GM18873 (cell line): Measurements from ENCODE around the gene DCUN1D3.

ENCODE experiments used
- ATAC-seq: cut with Tn5 transposase; IDR thresholded peaks from one replicate; pipeline ENCODE4 v1.9.1; 2021; ENCODE audit warnings: mild to moderate bottlenecking, moderate library complexity, moderate number of reproducible peaks; ENCODE audit not compliant: unreplicated experiment, low FRiP score

The DCUN1D3 gene

DNA sequence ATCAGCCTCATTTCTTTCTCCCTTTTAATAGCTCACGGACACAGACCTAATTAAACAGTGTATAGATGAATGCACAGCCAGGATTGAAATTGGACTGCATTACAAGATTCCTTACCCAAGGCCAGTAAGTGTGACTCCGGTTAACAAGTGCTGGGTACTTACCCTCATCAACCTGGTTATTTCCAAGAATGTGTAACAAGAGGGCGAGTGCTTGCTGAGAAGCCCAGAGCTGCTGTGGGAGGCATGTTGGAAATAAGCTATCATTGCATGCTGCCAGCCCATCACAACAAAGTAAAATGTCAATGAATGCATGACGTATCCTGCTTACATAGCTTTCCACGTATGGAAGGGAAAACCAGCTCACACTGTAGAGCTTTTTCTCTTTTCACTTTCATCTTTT, 19.9 kb upstream of the DCUN1D3 start:
- ATAC-seq: no peak

DNA sequence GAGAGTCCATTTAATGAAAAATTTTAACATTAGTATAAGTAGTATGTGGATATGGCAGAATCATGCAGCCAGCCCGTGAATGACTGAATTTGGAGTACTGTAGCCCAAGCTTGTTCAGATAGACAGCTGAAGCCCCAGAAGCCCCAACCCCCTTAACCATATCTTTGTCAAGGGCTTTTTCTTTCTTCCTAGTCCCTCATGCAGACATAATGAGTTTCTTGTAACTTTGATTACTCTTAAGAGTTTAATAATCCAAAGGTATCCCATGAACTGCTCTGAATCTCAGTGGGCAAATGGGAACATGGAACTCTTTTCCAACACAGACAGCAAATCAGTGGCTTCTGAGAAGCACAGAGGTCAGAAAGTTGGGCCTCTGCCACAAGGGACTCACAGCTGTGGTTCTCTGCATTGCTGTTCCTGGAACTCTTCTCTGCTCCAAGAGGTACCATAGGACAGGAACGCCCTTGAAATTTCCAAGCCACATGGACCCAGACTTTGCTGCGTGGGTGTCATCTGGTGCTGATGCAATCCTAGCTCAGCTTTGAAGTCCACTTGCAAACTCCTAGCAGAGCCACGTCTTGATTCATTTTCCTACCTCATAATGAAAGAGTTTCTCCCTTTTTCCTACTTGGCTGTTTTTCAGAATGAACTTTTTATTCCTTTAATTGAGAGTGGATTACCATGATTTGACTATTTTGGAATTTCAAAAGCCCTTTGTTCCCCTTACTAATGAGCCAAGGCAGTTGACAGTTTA, 18.5 kb upstream of the DCUN1D3 start:
- ATAC-seq: no peak

DNA sequence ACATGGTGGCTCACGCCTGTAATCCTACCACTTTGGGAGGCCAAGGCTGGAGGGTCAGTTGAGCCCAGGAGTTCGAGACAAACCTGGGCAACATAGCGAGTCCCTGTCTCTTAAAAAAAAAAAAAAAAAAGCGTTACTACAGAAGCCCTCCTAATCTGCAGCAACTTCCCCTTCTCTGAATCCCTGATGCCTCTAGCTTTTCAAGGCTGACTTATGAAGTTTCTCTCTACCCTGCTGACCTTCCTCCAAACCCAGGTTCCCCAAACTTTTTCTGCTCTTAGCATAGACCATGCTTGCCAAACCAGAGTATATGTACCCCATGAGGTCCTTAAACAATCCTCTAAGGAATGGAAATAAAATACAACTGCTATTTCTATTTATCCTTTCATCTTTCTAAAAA, 16.8 kb upstream of the DCUN1D3 start:
- ATAC-seq: no peak

DNA sequence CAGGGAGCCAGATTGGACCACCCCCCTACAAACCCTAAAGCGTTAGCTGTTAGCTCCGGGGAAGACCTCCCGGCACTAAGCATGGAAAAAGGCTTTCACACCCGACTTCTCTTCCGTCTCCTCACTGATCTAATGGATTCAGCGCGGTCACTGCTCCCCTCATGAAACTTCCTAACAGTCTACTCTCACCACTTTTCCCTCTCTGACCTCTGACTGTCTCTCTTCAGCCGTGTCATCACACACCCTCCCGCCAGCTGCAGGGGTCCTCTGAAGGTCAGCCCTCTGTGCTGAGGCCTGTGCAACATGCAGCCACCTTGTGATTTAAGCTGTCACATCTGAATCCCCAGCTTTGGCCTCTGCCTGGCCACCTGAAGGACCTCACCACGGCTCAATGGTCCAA, 16.1 kb upstream of the DCUN1D3 start:
- no peak for ATAC-seq

DNA sequence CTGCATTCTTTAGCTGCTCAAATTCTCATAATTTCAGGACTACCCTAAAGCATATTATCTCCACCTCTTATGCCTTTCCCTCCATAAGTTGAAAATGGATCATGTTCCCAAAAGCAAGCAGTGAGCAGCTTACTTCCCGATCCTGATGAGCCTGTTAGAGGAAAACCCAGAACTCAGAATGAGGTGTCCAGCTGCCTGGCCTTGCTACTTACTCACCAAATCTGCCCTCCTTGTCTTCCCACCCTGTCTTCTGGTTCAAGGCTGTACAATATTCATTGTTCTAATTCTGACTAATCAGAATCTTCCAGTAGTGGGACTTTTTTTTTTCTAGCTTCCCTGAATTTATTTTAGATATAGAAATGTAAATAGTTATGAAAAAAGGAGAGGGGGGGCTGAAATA, 11.2 kb upstream of the DCUN1D3 start:
- ATAC-seq: no peak

DNA sequence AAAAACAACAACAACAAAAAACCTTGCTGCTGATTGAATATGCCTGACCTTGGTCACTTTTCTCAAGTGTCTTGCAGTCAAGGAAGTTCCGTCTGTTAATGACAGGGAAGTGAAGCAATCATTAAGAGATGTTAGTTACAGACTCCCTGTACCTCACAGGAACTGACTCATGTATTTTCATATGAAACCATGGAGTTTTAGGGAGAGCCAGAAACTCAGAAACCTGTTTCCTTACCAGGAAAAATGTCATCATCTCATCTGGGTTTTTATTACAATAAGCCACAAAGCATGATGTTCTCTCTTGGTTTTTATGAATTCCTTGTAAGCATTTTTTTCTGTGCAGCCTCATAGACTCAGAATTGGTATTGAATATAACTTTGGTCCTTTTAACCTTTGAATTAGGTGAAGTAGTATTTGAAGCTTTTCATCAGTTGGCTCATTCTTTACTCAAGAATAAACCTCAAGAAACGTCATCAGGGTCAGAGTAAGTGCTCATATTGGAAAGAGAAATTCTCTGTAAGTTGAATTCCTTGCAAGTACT, 10.7 kb upstream of the DCUN1D3 start:
- no peak for ATAC-seq

DNA sequence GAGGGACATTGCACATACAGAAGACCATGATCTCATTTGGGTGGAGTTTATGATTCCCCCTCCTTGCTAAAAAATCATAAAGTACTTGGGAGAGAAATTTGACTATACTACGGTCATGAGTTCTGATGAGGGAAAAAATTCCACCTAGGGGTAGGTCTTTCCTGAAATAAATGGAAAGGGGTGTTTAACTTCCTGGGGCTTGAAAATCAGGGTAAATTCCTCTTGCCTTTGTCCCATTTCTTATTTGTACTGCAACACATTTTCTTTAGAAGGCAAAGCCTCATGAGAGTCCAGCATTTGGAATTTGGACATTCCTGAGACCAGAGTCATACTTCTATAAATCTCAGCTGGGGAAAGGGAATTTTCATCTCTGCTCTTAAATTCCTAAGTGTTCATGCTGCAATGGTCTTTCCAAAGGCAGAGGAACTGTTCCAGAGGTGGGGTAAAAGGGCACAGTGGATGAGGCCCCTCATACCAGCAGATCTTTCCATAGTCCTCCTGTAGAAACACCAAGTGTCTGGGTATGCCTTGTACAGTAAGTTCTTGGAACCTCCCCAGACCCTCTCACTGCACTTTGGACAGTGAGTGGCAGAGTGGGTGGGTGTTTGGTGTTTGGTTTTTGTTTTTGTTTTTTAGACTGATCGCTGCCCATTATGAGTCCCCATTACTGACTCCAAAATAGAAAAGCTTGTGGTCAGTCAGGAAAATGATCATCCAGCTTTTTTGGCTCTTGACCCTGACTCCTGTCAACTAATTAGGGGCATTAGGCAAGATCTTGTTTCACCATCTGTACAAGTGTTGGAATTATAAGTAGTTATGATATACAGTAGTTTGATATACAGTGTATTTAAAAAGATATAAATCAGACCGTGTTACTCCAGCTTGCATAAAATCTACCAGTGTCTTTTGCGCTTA, 6.4 kb upstream of the DCUN1D3 start:
- ATAC-seq: no peak

DNA sequence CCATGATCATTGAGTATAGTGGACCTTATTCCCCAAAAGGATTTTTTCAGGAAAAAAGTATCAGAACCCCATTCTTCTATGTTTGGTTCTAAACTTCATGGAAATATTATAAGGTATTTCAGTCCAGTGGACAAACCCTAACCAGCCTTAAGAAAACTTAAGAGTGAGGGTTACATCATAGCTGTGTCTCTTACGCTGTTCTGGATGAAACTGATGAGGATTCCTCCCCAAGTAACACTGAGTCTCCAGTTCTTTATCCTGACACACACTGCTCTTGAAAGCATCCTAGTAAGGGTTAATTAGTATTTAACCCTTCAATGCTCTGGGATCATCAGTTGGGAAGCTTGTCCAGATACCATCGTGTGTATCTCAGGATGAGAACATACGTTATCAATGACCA, 5.4 kb upstream of the DCUN1D3 start:
- no peak for ATAC-seq

DNA sequence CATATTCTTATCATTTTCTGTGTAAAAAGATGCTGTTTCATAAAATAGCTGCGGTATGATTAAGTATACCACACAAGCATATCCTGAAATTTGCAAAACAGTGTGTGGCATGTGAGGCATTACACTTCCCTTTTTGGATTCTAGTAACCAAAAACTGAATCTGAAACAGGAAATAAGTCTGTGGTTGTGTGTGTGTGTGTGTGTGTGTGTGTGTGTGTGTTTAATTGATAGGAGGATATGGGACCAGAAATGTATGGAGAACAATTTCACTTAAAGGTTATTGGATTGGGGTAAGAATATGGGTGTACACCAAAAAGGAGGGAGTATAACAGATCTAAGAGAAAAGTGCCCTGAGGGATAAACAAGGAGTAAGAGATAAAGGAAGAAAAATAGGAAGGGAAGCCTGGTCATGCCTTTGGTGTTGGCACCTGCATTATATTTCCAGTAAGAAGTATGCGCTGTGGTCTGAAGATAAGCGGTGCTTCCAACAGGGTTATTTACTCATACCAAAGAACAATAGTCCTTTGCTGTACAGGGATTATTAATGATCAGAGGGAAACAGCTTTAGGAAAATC, 4.4 kb upstream of the DCUN1D3 start:
- ATAC-seq: no peak

DNA sequence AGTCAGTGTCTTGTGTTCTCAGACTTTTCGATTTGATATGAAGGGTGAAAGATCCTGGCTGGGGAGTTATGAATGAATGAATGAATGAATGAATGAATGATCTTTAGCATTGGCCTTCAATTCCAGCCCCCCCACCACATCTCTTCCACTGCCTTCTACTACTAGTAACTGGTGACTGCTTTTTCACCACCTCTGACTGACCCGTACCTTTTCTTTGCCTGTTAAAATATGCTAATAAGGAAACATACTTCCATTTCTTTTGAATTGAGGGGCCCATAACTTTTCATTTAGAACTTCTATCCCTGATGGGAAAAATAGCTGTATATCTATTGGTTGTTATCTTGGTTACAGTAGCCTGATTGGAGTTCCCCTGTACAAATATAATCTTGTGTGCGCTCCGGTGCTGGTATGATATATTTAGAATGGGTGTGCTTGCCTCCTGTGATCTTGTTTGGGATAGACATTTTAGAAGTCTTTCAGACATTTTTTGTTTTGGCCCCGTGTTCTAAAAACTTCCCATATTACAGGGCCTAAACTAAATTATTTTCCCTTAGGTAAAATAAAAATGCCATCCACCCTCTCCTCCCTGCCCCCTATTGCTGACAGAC, 3.8 kb upstream of the DCUN1D3 start:
- no peak for ATAC-seq

DNA sequence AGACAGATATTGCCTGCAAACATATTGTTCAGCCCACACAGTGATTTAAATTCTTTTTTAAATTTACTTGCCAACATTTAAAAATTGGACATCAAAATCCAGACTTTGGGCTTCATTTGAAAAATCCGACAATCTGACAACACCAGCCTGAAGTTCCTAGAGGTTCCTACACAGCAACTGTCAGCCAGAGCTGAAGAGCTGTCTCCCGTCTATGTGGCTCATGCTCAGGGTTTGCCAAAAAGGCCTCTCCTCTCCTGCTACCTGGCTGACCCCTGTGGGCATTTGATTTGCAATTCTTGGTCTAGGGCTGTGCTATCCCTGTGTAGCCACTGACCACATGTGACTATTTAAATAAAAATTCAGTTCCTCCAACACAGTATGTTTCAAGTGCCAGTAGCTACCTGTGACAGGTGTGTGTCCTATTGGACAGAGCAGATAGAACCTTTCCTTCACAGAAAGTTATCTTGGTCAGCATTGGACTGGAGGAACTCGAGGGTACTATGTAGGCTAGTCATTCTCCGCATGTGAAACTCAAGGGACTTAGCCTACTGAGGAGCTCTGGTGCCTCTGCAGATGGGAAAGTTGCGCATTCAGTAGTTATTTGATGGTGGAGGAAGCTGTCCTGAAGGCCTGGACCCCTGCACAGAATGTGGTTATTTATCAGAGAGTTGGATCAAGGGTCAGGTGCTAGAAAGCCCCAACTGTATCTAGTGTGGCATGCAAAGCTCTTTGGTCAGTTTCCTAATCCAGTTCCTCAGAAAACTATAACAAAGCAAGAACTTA, 3.1 kb upstream of the DCUN1D3 start:
- ATAC-seq: no peak

DNA sequence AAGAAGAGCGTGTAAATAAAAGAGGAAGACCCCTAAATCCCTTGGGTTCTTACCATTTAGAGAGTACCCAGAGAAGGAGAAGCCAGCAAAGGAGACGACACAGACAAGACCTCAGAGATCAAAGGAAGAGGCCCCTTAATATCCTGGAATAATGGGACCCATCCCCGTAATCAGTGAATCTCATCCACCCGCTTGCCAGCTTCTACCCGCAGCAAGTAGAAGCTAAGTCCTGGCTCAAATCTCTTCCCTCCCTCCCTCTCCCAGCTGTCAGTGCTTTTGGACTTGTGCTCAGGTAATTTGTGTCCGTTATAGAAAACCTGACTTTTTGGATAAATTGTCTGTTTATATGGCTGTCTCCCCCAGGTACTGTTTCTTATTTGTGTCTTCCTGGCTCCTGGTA, 2.3 kb upstream of the DCUN1D3 start:
- ATAC-seq: no peak

DNA sequence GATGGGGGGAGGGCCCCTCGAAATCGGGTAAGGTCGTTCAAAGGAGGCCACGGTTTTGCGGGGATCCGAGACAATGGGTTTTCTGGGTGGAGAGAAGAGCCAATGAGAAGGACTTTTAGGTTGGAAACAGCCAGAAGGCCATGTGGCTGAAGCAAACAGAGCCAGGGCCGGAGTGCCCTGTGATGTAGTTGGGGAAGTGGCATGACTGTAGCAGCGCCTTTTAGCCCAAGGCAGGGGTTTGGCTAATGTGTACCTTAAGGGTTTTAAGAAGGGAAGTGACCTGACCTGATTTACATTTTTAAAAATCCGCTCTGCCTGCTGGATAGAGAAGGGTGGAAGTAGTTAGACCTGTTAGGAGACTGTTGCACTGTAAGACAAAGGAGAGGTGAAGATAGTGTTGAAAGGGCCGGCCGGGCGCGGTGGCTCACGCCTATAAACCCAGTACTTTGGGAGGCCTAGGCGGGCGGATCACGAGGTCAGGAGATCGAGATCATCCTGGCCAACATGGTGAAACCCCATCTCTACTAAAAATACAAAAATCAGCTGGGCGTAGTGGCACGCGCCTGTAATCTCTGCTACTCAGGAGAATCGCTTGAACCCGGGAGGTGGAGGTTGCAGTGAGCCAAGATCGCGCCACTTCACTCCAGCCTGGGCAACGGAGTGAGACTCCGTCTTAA, 1.4 kb upstream of the DCUN1D3 start:
- no peak for ATAC-seq

DNA sequence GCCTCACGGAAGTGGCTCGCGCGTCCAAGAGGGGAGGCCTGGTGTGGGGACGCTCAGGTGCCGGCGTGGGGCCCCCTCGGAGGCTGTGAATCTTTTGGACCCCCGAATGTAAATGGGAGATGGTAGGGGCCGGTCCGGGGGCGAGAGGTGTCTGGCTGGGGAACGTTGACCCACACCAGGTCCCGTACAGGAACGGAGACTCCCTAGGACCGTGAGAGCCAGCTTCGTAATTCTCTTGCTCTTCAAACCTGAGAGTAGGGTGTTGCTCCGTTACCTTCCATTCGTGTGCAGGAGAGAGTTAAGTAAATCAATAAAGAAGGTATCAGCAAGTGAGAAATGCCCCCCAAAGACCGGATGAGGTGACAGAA, 894 bp upstream of the DCUN1D3 start:
- ATAC-seq: no peak

DNA sequence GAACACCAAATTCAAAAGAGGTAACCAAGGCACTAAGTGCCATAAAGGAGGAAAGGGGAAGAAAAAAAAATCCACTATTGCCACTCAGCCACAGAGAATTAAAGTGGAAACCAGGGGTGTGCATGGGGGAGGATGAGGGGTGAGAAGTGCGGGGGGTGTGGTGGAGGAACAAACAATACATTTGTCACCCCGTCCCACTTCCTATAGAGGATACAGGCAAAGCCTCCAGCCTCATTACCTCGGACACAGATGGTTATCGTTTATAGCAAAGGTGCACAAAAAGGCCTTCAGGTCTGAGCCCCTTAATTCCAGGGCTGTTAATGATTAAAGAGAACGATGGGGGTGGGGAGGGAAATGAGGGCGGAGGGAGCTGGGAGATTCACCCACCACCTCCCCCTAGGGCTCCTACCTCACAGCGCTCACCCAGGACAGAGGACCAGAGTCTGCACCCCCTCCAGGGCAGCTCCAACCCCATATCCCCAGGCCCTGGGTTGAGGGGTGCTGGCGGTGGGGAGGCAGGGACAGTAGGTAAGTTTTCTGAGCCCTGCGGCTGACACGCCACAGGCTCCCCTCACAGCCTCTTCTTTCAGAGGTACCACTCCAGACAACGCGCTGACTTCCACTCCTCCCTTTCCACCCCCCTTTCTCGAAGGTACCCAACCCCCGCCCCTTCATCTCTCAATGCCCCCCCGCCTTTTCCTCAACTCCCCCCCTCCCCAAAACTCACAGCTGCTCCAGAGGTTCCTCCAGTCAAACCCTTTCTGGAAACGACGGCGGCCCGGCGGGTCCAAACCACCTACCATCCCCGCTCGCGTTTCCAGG, 470 bp downstream of the DCUN1D3 start:
- no peak for ATAC-seq

DNA sequence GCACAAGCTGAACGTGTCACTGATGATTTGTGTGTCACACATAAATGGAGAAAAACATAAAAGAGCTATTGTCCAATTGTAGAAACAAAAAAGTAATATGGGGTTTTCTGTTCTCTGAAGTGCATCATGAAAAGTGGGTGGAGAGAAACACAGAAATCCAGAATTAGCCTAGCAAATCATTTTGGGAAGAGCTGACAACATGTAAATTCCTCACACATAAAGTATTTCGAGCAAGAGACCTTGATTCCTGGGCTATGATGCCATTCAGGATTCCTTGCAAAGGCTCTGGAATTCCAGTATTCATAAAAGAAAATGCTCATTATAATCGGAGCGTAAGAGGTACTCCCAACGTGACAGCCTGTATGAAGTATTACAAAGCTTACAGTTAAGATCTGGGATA, 1.1 kb downstream of the DCUN1D3 start:
- no peak for ATAC-seq

DNA sequence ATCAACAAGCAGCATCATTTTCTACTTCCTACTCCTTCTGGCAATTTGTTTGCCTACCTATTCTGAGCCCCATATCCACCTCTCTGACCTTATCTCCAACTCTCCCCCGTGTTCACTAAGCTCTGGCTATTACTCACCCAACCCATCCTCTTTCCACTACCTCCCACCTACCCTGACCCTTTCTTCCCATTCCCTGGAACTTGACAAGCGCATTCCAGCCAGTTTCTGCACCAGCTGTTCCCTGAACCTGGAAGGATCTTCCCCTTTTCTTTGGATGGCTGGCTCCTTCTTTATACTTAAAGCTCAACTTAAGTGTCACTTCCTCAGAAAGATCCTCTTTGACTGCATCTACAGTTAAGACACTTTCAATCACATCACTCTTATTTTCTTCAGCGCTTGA, 2.2 kb downstream of the DCUN1D3 start:
- ATAC-seq: no peak

DNA sequence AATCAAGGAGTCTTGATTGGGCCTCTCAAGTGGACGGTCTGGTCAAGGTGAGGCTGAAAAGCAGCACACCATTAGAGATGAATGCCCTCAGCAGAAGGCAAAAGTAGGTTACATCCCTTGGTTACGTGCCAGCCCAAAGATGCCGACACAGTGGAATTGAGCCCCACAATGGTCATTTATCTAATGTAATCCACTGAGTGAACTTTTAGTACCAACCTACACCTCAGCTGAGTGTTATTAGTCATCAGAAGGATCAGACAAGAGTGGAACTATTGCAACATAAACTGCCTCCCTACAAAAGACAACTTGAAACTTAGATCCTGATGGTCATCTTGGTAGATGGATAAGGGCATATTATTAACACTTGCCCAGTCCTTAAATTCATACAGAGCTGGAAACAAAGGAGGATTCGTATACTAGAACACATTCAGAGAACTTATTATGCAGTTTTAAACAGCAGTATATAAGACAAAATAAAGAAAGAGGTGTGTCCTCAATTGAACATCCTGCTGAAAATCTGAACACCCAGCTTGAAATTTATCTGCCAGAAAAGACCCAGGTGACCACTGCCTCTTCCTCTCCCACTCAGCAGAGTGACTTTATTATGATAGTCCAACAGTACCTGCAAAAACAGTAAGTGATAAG, 2.8 kb downstream of the DCUN1D3 start:
- ATAC-seq: no peak
